GM12864 (cell line): Measurements from ENCODE around the gene LGALS3.

ENCODE experiments used
- DNase-seq: peaks from one replicate; pipeline ENCODE4 v3.0.0-alpha.2; 2011; ENCODE audit warnings: low read depth
- H3K4me3 ChIP-seq: 2 replicates; pipeline ENCODE4 v1.5.1; 2011; ENCODE audit warnings: mild to moderate bottlenecking, low read depth, low read length, control low read depth
- CTCF ChIP-seq: IDR thresholded peaks from 2 replicates; pipeline ENCODE4 v1.5.1; 2011; ENCODE audit warnings: low read depth, mild to moderate bottlenecking, moderate library complexity, low read length, control low read depth, inconsistent platforms; ENCODE audit errors: missing control alignments

LGALS3 gene

DNA sequence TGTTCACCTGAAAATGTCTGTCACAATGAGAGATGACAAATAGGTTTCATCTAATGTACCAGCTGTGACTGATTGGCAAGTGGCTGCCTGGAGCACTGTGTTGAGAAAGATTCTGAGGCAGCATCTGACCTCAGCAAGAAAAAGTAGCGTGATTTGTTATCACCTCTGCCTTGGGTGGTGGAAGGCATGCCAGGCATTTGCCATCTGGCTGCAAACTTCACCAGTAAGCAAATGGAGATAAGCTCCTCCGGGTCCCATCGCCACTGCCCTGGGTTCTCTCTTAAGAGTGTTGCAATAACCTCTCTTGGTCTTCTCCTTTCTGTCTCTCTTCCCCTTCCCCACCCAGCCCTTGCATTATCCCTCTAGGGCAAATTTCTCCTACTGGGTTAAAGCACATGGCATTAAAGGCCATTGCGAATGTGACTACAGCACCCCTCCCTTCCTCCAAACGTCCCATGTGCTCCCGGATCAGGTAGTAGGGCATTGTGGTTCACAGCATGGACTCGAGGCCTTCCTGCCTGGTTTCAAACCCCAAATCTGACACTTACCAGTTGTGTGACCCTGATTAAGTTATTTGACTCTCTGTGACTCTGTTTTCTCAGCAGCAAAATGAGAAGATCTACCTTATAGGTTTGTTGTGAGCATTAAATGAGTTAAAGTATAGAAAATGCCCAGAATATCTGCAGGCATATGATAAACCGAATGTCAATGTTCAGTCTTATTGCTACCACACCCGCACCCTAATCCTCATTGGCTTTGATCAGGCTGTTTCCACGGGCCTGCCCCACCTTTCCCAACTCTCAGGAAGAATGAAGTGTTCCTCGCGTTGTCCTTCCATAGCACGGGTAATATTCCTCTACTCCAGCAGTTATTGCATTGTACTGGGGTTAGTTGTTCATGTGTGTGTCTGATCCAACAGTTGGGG is 8.2 kb upstream of the LGALS3 start:
- TF ChIP-seq CTCF, result no peak
- no peak for DNase-seq
- H3K4me3 ChIP-seq, result no peak overlapping the region

- DNase-seq, result no peak
- no peak overlapping the region for H3K4me3 ChIP-seq
- no peak for TF ChIP-seq CTCF
Observed at GRCh38 chr14:55121628-55122439, 7.2 kb upstream of the LGALS3 start.

DNA sequence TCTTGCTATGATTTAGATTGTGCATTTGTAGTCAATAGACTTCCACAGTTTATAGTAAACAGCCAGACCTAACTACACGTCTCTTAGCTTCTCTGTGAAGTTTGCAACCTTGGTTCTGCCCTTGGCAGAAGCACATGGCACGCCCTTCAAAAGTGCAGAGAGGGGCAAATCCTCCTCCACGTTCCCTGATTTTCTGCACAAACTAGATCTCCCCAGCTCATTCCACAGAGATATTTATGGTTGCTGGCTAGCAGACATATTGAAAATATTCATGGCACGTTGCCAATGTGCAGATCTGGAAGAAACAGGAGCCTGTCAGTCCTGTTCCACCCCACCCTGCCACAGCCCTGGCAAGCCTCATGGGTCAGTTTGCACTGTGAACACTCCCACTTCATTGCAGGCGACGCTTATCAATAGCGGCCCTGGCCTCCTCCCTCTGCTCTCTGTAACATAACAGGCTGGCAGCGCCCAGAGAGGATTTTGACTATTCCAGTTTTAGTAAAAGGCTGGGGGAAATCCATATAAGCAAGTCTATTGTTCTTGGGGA is 6.5 kb upstream of the LGALS3 start:
- no peak overlapping the region for H3K4me3 ChIP-seq
- DNase-seq, result no peak
- TF ChIP-seq CTCF, result no peak

GRCh38 chr14:55123101-55123500 is 6.0 kb upstream of the LGALS3 start:
- no peak for TF ChIP-seq CTCF
- DNase-seq, result no peak
- H3K4me3 ChIP-seq, result no peak overlapping the region

- TF ChIP-seq CTCF, result no peak
- H3K4me3 ChIP-seq, result no peak overlapping the region
- DNase-seq, result no peak
Observed at GRCh38 chr14:55123852-55124639, 5.0 kb upstream of the LGALS3 start.

DNA sequence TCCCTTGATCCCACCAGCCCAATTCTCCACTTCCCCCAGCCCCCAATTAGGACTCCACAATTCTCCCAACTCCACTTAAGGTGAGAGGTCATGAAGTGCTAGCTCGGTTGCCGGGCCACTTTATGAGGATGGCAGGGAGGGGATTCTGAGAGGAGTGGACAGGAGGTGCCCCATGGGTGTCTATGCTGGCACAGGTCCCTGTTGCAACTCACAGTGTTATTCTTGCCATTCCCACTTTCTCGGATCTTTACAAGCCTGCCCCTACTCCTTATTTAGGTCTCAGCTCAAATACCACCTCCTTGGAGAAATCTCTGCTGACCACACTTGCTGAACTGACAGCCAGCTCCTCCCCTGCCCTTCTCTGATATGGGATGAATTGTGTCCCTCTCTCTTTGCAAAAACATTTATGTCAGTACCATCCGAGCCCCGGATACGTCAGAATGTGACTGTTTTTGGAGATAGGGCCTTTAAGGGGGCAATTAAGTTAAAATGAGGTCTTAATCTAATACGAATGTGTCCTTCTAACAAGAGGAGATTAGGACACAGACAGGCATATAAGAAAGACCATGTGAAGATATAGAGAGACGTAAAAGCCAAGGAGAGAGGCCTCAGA is 4.2 kb upstream of the LGALS3 start:
- TF ChIP-seq CTCF, result no peak
- H3K4me3 ChIP-seq, result no peak overlapping the region
- no peak for DNase-seq
